ENCODE data around the gene TOP2B.
A peak's percentile ranks its signal among the peaks of the same experiment; 100 is the strongest.

The TOP2B gene

DNA sequence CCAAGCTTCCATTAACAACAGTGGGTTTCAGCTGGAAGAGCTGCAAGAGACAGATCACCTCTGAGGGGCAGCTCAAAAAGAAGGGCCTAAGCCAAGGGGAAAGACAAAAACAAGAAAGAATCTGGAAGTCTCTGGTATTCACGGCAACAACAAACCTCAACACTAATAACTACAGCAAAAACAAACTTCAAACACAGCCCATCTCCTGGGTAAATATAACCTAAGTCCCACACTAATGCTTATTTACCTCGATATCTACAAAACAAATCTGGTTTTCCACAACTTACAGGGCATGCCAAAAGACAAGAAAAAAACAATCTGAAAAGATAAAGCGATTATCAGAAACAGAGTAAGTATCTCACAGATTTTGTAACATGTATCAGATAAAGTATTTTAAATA is 29.7 kb downstream of the TOP2B start:
- H3K4me3 ChIP-seq: no peak overlapping the region
- H3K27ac ChIP-seq: no peak overlapping the region

DNA sequence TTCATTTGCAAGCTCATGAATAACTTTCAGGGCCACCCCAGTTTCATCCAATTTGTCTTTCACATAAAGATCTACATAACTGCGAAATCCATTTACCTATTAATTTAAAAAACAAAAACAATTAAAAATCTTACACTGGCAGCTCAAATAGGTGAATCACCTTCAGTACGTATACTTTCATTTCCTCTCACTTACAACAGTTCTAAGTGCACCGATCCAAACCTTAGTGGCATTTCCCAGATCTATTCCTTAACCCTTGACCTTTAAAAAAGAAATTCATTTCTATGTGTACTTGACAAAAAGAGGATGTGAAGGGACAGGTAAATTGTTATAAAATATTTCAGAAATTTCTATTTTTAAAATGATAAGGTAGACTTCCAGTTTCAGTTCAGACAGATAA is 30.8 kb downstream of the TOP2B start:
- Histone ChIP-seq H3K4me3 (no peak overlapping the region), H3K27ac (no peak overlapping the region)

DNA sequence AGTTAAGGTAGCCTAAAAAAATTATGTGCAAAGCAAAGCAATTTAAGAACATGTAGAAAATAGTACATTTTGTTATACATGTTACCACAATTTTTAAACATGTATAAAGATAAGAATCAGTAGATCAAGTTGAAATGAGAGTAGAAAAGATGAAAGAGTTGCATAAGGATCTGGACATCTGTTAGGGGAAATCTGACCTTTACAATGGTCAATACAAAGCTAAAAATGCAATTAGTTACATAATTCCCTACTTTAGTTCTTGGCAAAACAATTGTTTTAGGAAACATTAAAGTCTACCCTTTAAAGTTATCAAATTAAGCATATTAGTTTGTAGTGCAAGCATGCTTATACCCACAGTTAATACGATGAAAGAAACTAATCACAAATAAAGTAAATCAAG is 32.7 kb downstream of the TOP2B start:
- H3K27ac ChIP-seq: no peak overlapping the region
- H3K4me3 ChIP-seq: no peak overlapping the region

- Histone ChIP-seq H3K27ac (no peak overlapping the region), H3K4me3 (no peak overlapping the region)
These were observed 43.6 kb downstream of the TOP2B start for GRCh38 chr3:25621087-25621486.

DNA sequence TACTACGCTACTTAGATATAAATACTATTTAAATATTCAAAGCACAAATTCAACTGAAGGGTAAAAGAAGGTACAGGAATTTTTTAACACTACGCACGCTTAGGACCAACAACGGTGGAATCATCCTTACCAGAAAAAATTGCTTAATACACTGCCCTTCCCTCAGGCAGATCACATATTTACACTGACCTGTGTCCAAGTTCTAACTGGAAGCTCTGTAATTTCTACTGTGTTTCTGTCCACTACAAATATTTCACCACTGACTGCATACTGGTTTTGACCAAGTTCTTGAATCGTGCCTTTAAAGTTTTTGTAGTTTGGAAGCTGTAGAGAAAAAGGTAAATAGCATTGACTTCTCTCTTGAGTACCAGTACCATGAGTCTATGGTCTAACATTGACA is 44.2 kb downstream of the TOP2B start:
- H3K27ac ChIP-seq: no peak overlapping the region
- H3K4me3 ChIP-seq: no peak overlapping the region

DNA sequence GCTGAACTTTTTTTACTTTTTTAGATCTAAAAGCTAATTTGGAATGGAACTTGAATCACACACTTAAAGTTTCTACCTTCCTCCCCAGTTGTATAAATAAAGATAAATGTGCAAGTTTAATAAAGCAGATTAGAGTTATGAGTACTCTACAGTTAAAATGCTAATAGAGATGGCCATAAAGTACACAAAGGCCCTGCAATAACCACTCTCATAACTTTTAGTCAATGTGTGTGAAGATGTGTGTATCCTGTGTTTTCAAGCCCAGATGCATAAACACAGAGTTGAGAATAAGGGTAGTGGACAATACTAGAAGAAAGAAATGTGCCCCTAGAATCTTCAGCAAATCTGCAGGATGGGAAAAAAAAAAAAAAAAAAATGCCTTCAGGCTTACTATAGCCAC is 45.3 kb downstream of the TOP2B start:
- H3K4me3 ChIP-seq: no peak overlapping the region
- H3K27ac ChIP-seq: no peak overlapping the region

DNA sequence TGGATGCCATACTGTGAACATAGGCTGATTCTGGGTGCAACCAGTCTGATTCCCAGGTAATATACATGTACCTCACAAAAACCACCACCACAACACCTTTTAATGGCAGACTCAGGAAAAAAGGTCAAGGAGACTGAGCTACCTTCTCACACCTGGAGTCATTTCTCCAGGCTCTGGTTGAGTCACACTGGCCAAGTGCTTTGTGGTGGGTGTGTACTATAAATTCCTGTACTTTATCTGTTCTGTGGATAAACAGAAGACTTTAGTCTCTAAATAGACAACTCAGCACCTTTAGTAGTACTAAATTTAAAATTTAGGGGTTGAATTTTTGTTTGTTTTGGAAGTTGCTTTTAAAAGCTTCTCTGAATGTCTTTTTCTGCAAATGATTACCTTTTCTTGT is 46.7 kb downstream of the TOP2B start:
- no peak overlapping the region for H3K4me3 ChIP-seq
- no peak overlapping the region for H3K27ac ChIP-seq

DNA sequence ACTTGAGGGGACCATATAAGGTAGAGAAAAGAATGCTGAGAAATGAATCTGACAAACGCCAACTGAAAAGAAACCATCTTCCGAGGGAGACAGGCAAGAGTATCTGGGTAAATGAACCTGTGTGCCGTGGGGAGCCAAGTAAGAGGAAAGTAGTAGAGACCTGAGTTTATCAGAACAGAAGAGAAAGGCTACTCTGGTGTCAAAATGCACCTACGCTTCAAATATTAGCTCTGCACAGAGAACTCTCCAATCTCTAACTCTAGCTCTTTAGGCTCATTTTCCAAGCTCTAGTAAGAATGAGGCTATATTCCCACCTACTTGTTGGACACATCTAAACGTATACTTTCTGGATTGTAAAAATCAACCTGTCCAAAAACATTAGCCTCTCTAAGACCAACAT is 53.5 kb downstream of the TOP2B start:
- Histone ChIP-seq H3K4me3 (no peak overlapping the region), H3K27ac (no peak overlapping the region)

- no peak overlapping the region for H3K4me3 ChIP-seq
- H3K27ac ChIP-seq: no peak overlapping the region
These were observed 53.9 kb downstream of the TOP2B start for GRCh38 chr3:25610779-25611178.

DNA sequence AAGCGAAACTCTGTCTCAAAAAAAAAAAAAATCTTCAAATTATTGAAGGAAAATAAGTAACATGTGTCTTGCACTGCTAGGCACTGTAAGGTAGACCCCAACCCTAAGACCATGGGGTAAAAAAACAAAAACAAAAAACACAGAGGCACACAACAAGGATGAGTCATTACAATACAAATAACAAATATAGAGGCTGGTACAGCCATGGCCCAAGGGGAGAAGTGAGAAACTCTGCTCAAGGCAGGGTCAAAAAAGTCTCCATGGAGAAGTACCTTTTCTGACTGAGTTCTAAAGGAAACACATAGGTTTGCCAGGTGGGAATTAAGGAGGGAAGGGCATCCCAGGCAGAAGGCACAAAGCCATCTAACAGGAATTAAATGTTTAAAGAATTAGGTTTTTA is 54.5 kb downstream of the TOP2B start:
- Histone ChIP-seq H3K4me3 (no peak overlapping the region), H3K27ac (no peak overlapping the region)

- Histone ChIP-seq H3K4me3 (no peak overlapping the region), H3K27ac (no peak overlapping the region)
These were observed 60.5 kb downstream of the TOP2B start for GRCh38 chr3:25604107-25604805.

DNA sequence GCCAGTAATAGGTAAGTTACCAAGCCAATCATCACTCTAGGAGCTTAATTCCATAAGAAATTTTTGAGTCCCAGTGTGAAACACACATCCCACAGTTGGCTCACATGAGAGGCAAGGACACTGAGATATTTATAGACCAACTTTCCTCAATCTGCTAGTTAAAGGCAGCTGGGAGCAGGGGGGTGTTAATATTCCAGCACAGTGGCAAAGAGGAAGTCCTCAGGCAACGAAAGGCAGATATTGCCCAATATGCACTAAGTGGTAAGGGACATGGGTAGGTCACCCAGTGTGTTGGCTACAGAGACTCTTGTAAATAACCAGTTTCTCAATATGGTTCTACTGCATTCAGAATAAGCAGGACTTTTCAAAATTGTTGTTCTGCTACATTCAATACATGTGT is 61.0 kb downstream of the TOP2B start:
- Histone ChIP-seq H3K27ac (no peak overlapping the region), H3K4me3 (no peak overlapping the region)

- H3K27ac ChIP-seq: no peak overlapping the region
These were observed 67.1 kb downstream of the TOP2B start for GRCh38 chr3:25597535-25598101.

GRCh38 chr3:25594007-25594502 is 70.7 kb downstream of the TOP2B start:
- no peak overlapping the region for H3K27ac ChIP-seq
- H3K4me3 ChIP-seq: no peak overlapping the region

More at GRCh38 chr3:25597535-25598101, 67.1 kb downstream of the TOP2B start:
- H3K4me3 ChIP-seq: no peak overlapping the region

DNA sequence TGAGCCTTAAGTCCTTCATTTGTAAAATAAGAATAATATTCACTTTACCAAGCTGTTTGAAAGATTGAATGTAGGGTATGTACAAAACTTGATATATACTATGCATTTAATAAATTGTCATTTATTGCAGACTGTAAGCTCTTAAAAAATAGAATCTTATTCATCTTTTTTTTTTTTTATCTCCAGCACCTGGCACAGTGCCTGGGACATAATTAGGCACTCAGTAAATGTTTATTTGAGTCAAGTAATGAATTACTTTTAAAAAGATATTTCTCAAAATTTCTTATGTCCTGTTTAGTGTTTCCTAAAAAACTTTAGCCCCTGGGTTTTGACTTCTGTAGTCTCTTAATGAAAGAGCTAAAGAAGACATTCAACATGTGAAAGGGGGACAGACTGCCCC is 71.7 kb downstream of the TOP2B start:
- Histone ChIP-seq H3K4me3 (no peak overlapping the region), H3K27ac (no peak overlapping the region)

DNA sequence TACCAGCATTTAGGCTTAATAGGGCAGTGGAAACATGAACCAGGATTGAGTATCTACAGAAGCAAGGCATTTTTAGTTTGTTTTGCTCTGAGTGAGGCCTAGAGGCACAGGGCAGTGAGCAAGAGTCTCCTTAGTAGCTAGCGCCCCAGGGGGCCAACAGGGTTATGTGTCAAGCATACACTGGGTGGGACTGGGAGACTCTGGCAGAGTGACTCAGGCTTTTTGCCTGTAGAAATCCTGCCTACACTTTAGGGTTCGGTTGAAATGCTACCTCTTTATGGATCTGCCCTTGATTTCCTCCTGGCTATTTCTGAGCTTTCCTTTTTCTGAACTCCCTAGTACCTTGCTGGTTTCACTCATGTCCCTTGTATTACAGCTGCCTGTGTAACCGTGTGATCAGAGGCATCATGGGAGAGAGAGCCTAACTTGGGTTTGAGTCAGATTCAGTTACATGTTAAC is 72.2 kb downstream of the TOP2B start:
- Histone ChIP-seq H3K4me3 (no peak overlapping the region), H3K27ac (peak overlapping the region in 2 of 21 experiments; percentile 2 to 10)

- Histone ChIP-seq H3K27ac (no peak overlapping the region), H3K4me3 (no peak overlapping the region)
These were observed 74.9 kb downstream of the TOP2B start for GRCh38 chr3:25589783-25590258.

GRCh38 chr3:25589104-25589782 is 75.5 kb downstream of the TOP2B start:
- H3K4me3 ChIP-seq: no peak overlapping the region
- H3K27ac ChIP-seq: no peak overlapping the region

- H3K27ac ChIP-seq: no peak overlapping the region
- H3K4me3 ChIP-seq: no peak overlapping the region
These were observed 76.1 kb downstream of the TOP2B start for GRCh38 chr3:25588441-25589103.

- H3K4me3 ChIP-seq: no peak overlapping the region
- no peak overlapping the region for H3K27ac ChIP-seq
These were observed 76.7 kb downstream of the TOP2B start for GRCh38 chr3:25587975-25588374.
